ENCODE measurements around the gene BOC. TPM values are rescaled to one million over a fixed set of nuclear protein-coding genes. Genes with fewer than 3 reads are reported as not detected.

Gene BOC
- total RNA-seq, 2 donors from 2014 or later = 51.6 to 86.8 TPM

DNA sequence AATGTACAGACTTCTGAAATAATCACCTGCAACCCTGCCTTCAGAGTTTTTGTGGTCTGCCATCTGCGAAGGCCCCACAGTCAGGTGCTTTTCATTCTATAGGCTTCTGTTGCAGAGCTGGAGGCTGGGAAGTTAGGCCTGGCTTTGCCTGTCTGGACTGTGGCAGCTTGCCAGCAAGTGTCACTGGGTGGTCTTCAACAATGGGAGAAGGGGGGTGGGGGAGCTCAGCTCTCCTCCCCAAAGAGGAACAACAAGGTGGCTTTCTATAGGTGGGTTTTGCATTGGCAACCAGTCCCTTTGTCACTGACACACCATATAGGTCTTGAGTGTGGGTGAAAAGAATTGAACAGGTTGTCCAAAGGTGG, 7.3 kb downstream of the BOC start:
- intact Hi-C loops (cut with DNase I) = loop anchor here in 1 of 2 donors (10.0 kb wide), 2 partner anchors 64 to 164 kb away; no protein-coding TSS in a partner anchor
- no peak for DNase-seq (ENCODE audit: low spot score)

- DNase-seq (ENCODE audit: low spot score) = no peak
- intact Hi-C loops (cut with DNase I) = loop anchor here in 1 of 2 donors (5.0 to 10.0 kb wide), 3 partner anchors 53 to 165 kb away; no protein-coding TSS in a partner anchor
Observed at GRCh38 chr3:113219605-113220300, 8.4 kb downstream of the BOC start.

DNA sequence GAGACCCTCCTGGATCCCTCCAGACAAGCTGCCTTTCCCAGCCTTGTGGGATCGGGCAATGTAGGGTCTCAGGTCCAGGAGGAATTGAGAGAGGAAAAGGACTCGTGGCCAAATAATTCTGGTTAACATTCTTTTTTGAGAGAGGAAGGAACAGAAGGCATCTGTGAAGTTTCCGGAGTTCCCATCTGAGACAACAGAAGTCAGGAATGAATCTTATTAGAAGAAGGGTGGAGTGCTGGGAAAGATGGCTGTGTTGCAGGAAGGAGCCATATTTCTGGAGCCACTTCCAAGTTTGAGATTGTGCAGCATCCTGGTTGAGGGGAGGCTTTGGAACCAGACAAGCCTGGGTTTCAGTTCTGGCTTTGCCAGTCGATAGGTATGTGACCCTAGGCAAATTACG, 9.4 kb downstream of the BOC start:
- DNase-seq (ENCODE audit: low spot score) = no peak
- intact Hi-C loops (cut with DNase I) = loop anchor here in 1 of 2 donors (5.0 kb wide), 1 partner anchor 52 kb away; no protein-coding TSS in a partner anchor

DNA sequence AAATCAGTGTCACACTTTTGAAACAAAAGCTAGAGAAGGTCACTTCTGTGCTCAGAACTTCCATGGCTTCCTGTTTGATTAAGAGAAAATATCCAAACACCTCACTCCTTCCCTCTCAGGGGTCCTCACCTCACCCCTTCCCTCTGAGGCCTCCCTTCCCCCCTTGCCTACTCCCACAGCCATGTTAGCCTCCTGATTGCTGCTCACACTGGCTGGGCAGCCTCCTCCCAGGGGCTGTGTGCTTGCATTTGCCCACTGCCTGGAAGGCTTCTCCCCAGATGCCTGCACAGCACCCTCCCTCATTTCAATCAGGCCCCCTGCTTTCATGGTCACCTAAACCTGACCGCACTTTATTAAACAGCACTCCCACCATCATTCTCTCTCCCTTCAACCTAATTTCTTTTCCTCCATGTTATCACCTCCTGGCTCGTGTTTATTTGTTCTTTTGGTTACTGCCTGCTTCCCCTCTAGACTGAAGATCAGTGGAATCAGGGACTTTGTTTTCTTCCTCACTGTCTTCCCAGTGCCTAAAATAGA, 10.4 kb downstream of the BOC start:
- intact Hi-C loops (cut with DNase I) = loop anchor here in 1 of 2 donors (5.0 kb wide), 1 partner anchor 51 kb away; no protein-coding TSS in a partner anchor
- DNase-seq (ENCODE audit: low spot score) = no peak

DNA sequence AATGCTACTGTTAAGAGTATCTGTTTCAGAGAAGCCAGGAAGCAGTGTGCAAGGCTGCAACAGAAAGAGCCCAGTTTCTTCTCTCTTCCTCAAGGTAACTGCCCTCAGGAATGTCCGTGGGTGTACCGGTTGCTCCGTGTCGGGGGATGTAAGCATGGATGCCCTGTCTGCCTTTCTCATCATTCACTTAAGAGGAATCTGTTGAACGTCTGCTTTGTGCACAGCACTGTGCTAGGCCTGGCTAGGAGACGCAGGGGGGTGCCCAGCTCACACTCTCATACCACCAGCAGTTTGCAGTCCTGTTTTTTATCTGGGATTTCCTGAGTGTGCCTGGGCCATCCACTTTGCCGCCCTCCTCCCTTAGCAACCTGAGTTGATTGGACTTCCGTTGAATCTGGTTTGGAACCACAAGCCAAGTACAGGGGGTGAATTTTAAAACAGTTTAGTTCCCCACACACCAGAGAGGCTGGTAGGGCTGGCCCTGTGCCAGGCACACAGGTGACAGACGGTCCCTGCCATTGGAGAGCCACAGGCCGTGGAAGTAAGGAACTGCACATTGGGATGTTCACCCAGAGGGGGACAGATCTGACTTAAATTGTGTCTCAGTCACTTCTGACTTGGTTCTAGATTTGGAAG, 11.2 kb downstream of the BOC start:
- DNase-seq (ENCODE audit: low spot score) = no peak
- intact Hi-C loops (cut with DNase I) = loop anchor here in 1 of 2 donors (5.0 kb wide), 1 partner anchor 50 kb away; no protein-coding TSS in a partner anchor

- intact Hi-C loops (cut with DNase I) = loop anchor here in 1 of 2 donors (5.0 kb wide), 1 partner anchor 49 kb away; no protein-coding TSS in a partner anchor
- no peak for DNase-seq (ENCODE audit: low spot score)
Observed at GRCh38 chr3:113223475-113224281, 12.3 kb downstream of the BOC start.

- DNase-seq (ENCODE audit: low spot score) = no peak
- intact Hi-C loops (cut with DNase I) = no loop called here
Observed at GRCh38 chr3:113225286-113225685, 13.9 kb downstream of the BOC start.

DNA sequence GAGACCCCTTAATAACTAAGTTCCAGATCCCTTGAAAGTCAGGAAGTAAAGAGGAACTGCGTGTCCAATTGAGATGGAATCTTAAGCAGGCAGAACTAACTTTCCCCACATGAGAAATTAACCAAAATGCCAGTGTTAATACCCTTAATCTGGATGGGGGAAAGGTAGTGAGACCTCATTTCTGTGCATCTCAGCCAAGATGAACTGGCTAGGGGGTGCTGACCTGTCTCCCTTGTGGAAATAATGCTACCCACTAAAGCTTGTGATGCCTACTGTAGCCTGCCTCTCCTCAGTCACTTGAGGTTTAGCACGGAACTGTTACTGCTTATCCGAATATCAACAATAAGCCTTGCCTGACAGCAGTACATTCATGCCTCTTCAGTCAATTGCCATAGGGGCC, 15.1 kb downstream of the BOC start:
- no peak for DNase-seq (ENCODE audit: low spot score)
- intact Hi-C loops (cut with DNase I) = no loop called here

- no peak for DNase-seq (ENCODE audit: low spot score)
- intact Hi-C loops (cut with DNase I) = no loop called here
Observed at GRCh38 chr3:113227146-113227545, 15.8 kb downstream of the BOC start.

DNA sequence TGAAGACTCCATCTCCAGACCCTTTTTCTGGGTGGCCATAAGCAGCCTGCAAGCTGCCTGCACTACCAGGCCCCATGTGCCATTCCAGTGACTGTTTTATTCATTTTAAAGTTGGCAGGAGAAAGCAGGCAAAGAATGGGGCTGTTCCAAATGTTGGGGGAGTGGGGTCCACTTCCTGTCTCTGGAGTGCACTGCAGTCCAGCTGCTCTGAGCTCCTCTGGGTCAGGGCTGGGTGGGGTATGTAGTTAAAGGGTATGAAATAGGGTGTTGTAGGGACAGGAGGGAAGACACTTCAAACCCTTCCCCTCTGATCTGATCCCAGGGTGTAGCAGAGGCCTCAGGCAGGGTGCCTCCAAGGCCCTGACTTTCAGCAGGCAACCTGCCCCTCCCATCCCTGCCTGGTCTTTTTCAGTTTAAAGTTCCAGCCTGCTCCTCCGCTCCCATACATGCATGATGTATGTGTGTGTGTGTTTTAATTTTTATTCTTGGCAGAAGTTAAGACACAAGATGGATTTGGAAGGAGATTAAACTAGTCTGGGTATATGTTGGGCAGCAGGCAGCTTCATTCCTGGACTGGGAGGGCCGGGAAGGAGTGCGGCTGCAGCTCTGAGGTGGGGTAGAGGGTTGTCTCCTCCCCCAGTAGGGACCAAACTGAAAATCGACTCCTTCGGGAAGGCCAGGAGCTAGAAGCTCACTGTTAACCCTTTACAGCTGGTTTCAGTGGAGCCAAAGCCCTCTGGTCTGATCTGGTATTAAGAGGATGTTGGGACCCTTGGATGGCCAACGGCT, 17.3 kb downstream of the BOC start:
- intact Hi-C loops (cut with DNase I) = no loop called here
- DNase-seq (ENCODE audit: low spot score) = no peak

- intact Hi-C loops (cut with DNase I) = no loop called here
- DNase-seq (ENCODE audit: low spot score) = no peak
Observed at GRCh38 chr3:113231391-113231790, 20.0 kb downstream of the BOC start.

DNA sequence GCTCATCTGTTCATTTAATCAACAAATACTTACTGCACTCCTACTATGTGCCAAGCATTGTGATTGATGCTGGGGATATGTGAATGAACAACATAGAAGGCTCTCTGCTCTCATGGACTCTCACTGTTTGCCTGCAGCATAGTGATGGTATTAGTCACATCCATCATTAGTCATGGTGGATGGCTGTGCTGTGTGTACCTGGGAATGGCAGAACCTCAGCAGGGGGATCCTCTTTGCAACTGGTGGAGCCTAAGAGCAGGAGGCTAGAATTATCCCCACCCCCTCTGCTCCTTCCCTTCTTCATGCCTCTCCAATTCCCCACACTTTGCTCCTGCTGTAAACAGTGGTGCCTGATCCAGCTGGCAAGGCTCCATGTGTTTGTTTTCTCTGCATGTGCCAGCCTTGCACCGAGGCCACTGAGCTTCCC, 20.5 kb downstream of the BOC start:
- DNase-seq (ENCODE audit: low spot score) = no peak
- intact Hi-C loops (cut with DNase I) = no loop called here

- intact Hi-C loops (cut with DNase I) = no loop called here
- no peak for DNase-seq (ENCODE audit: low spot score)
Observed at GRCh38 chr3:113232342-113232741, 21.0 kb downstream of the BOC start.

GRCh38 chr3:113233497-113233896, 22.1 kb downstream of the BOC start:
- intact Hi-C loops (cut with DNase I) = no loop called here
- no peak for DNase-seq (ENCODE audit: low spot score)

DNA sequence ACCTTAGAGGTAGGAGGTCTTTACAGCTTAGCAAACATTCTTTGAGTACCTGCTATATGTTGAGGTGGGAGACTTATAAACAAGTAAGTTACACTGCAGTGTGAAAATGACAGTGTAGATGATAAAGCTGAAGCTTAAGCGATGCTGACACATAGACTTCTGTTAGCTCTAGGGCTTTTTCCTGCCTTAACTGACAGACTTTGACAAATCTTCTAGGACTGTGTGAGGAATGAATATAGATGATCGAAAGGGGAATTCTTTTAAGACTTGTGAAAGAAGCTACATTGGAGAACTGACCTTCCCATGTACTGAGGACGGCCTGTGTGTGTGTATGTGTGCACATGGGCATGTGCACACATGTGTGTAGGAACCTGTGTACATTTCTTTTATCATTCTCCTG, 22.7 kb downstream of the BOC start:
- no peak for DNase-seq (ENCODE audit: low spot score)
- intact Hi-C loops (cut with DNase I) = no loop called here

DNA sequence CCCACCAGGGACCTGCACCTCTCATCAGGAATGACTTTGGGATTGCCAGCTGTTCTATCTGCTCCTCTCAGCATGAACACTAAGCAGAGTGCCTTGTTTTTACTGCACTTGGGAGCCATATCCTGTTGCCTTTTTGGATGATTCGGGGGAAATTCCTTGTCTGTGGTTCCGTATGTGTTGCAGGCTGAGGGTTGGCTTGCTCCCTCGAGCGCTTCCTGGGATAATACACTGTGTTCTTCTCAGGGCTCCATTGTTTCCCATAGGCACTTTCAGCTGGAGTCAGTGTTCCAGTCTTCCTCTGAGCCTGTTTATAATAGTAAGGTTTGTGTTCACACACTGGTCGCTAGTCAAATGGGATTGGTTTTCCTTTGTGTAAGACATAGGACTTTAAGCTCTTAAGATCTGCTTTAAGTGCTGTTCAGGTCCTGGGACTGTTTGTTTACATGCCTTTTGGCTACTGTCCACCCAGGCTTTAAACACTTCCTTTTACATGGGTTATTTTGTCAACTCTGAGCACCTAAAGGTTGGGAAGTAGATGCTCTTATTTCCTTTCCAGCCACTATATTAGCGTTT, 23.4 kb downstream of the BOC start:
- DNase-seq (ENCODE audit: low spot score) = no peak
- intact Hi-C loops (cut with DNase I) = no loop called here

DNA sequence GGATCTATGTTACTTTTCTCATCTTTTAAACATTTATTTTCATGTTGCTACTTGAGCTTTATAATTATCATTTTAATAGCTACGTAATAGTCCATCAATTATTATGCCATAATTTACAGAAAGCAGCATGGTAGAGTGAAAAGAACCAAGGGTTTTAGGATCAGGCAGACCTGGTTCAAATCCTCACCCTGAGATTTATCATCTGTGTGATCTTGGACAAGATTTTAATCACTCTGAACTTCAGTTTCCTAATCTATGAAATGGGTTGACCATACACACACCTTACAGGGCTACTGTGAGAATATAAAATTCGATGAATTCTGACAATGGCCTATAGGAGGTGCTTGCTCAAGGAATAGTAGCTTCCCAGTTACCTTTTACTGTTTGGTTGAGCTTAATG, 27.1 kb downstream of the BOC start:
- intact Hi-C loops (cut with DNase I) = no loop called here

GRCh38 chr3:113240841-113241240, 29.5 kb downstream of the BOC start:
- intact Hi-C loops (cut with DNase I) = no loop called here
- DNase-seq (ENCODE audit: low spot score) = no peak

More for the DNA sequence above, 27.1 kb downstream of the BOC start:
- DNase-seq (ENCODE audit: low spot score) = no peak

Measured in posterior vena cava (tissue), 2 donors.